Rectal smooth muscle tissue (tissue), 1 donor: ENCODE measurements around the gene ESYT3.
"Not testable (repeated sequence)": the region's sequence is repeated elsewhere in the genome, so short reads cannot be mapped to it uniquely, and the experiment has no call there.

Experiments used
- H3K27ac ChIP-seq: one replicate; pipeline ENCODE4 v1.7.0; 2013; ENCODE audit warnings: low read depth, low read length, inconsistent platforms
- H3K27me3 ChIP-seq: one replicate; pipeline ENCODE4 v1.7.0; 2013; ENCODE audit warnings: low read length; ENCODE audit not compliant: control insufficient read depth, insufficient read depth
- H3K36me3 ChIP-seq: one replicate; pipeline ENCODE4 v1.7.0; 2013; ENCODE audit warnings: low read length; ENCODE audit not compliant: control insufficient read depth, insufficient read depth
- H3K4me1 ChIP-seq: one replicate; pipeline ENCODE4 v1.7.0; 2013; ENCODE audit warnings: low read length; ENCODE audit not compliant: control insufficient read depth, insufficient read depth
- H3K4me3 ChIP-seq: one replicate; pipeline ENCODE4 v1.7.0; 2013; ENCODE audit warnings: low read length
- H3K9ac ChIP-seq: one replicate; pipeline ENCODE4 v1.7.0; 2013; ENCODE audit warnings: low read length

The ESYT3 gene

GRCh38 chr3:138496436-138496835 lies 62.0 kb downstream of the ESYT3 start:
- Histone ChIP-seq H3K4me3 (no peak overlapping the region), H3K27ac (no peak overlapping the region), H3K27me3 (no peaks in the 10 kb centered on the region), H3K9ac (no peak overlapping the region), H3K36me3 (no peaks in the 10 kb centered on the region), H3K4me1 (no peaks in the 10 kb centered on the region)

GRCh38 chr3:138497021-138497420 lies 62.6 kb downstream of the ESYT3 start:
- Histone ChIP-seq H3K27ac (no peak overlapping the region), H3K27me3 (no peaks in the 10 kb centered on the region), H3K4me3 (no peak overlapping the region), H3K9ac (no peak overlapping the region), H3K36me3 (no peaks in the 10 kb centered on the region), H3K4me1 (no peaks in the 10 kb centered on the region)

GRCh38 chr3:138497851-138498250 lies 63.4 kb downstream of the ESYT3 start:
- no peak overlapping the region for H3K27ac ChIP-seq
- H3K9ac ChIP-seq, result no peak overlapping the region
- no peaks in the 10 kb centered on the region for H3K27me3 ChIP-seq
- no peaks in the 10 kb centered on the region for H3K36me3 ChIP-seq
- H3K4me1 ChIP-seq, result no peaks in the 10 kb centered on the region
- no peak overlapping the region for H3K4me3 ChIP-seq

- Histone ChIP-seq H3K36me3 (no peaks in the 10 kb centered on the region), H3K9ac (no peak overlapping the region), H3K4me3 (no peak overlapping the region), H3K4me1 (no peaks in the 10 kb centered on the region), H3K27me3 (no peaks in the 10 kb centered on the region), H3K27ac (no peak overlapping the region)
Measured at GRCh38 chr3:138498991-138499390, 64.6 kb downstream of the ESYT3 start.

GRCh38 chr3:138507524-138507923 lies 73.1 kb downstream of the ESYT3 start:
- Histone ChIP-seq H3K36me3 (no peaks in the 10 kb centered on the region), H3K27me3 (no peaks in the 10 kb centered on the region), H3K4me3 (no peak overlapping the region), H3K9ac (no peak overlapping the region), H3K4me1 (no peaks in the 10 kb centered on the region), H3K27ac (no peak overlapping the region)

GRCh38 chr3:138509586-138509985 lies 75.2 kb downstream of the ESYT3 start:
- Histone ChIP-seq H3K9ac (no peak overlapping the region), H3K4me3 (no peak overlapping the region), H3K36me3 (no peaks in the 10 kb centered on the region), H3K4me1 (peaks cover 3% of the 10 kb centered on the region), H3K27ac (no peak overlapping the region), H3K27me3 (no peaks in the 10 kb centered on the region)

GRCh38 chr3:138511945-138512344 lies 77.5 kb downstream of the ESYT3 start:
- H3K9ac ChIP-seq, result no peak overlapping the region
- H3K27ac ChIP-seq, result no peak overlapping the region
- no peaks in the 10 kb centered on the region for H3K27me3 ChIP-seq
- H3K4me1 ChIP-seq, result peaks cover 3% of the 10 kb centered on the region
- no peaks in the 10 kb centered on the region for H3K36me3 ChIP-seq
- no peak overlapping the region for H3K4me3 ChIP-seq

- no peaks in the 10 kb centered on the region for H3K27me3 ChIP-seq
- no peak overlapping the region for H3K9ac ChIP-seq
- H3K27ac ChIP-seq, result no peak overlapping the region
- no peak overlapping the region for H3K4me3 ChIP-seq
- no peaks in the 10 kb centered on the region for H3K36me3 ChIP-seq
- H3K4me1 ChIP-seq, result peaks cover 3% of the 10 kb centered on the region
Measured at GRCh38 chr3:138513090-138513843, 78.9 kb downstream of the ESYT3 start.

GRCh38 chr3:138521445-138521844 lies 87.0 kb downstream of the ESYT3 start:
- H3K27me3 ChIP-seq, H3K9ac ChIP-seq, H3K36me3 ChIP-seq, H3K4me1 ChIP-seq, H3K4me3 ChIP-seq, H3K27ac ChIP-seq: not testable (repeated sequence)
